PFSK-1 (cell line): ENCODE measurements around the gene DLL3.

ENCODE experiments used
- FOXP2 ChIP-seq: optimal IDR thresholded peaks from 2 replicates; pipeline ENCODE3; 2011; ENCODE audit warnings: borderline replicate concordance, control low read depth, inconsistent platforms; ENCODE audit not compliant: insufficient read depth; ENCODE audit errors: extremely low read length, extremely low read depth
- POLR2AphosphoS5 ChIP-seq: IDR thresholded peaks from 2 replicates; pipeline ENCODE4 v1.6.1; 2012; ENCODE audit warnings: low read depth, mild to moderate bottlenecking, control low read depth, low read length, moderate library complexity
- REST ChIP-seq, 2 experiments: IDR thresholded peaks; 2 replicates each; pipeline versions ENCODE4 v1.6.1 to v1.8.0; 2011 to 2012; ENCODE audit warnings: low read depth in 2 of 2, low read length in 2 of 2, control low read depth in 1 of 2, inconsistent platforms in 1 of 2, mild to moderate bottlenecking in 1 of 2, moderate library complexity in 1 of 2; ENCODE audit not compliant: insufficient read depth in 1 of 2
- SIN3A ChIP-seq: IDR thresholded peaks from 2 replicates; pipeline ENCODE4 v1.6.1; 2012; ENCODE audit warnings: mild to moderate bottlenecking, low read length, moderate library complexity, borderline replicate concordance; ENCODE audit not compliant: insufficient read depth
- TAF1 ChIP-seq: IDR thresholded peaks from 2 replicates; pipeline ENCODE4 v1.6.1; 2012; ENCODE audit warnings: low read length, control low read depth, borderline replicate concordance; ENCODE audit not compliant: insufficient read depth

Gene DLL3

GRCh38 chr19:39473443-39473960, 25.2 kb upstream of the DLL3 start:
- TF ChIP-seq FOXP2 (no peak), REST (IDR thresholded peaks at IDR 0.05; ENCODE audit: insufficient read depth in 1 of 2, low read depth in 2 of 2, low read length in 2 of 2) (no peak), TAF1 (no peak), SIN3A (no peak), POLR2AphosphoS5 (no peak)

DNA sequence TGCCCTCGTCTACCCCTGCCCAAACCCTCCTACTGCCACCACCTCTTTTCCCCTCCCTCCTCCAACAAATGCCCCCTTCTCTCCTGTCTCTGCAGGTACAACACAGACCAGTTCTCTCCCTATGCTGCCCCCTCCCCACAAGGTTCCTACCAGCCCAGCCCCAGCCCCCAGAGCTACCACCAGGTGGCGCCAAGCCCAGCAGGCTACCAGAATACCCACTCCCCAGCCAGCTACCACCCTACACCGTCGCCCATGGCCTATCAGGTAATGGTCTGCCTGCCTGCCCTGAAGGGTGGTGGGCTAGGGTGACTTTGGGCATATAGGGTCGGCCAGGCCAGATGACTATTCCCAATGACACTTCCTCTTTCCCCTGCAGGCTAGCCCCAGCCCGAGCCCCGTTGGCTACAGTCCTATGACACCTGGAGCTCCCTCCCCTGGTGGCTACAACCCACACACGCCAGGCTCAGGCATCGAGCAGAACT, 24.6 kb upstream of the DLL3 start:
- TF ChIP-seq FOXP2 (no peak), TAF1 (no peak), SIN3A (no peak), REST (IDR thresholded peaks at IDR 0.05; ENCODE audit: insufficient read depth in 1 of 2, low read depth in 2 of 2, low read length in 2 of 2) (no peak), POLR2AphosphoS5 (no peak)

- TF ChIP-seq POLR2AphosphoS5, result no peak
- TF ChIP-seq TAF1, result no peak
- TF ChIP-seq REST (IDR thresholded peaks at IDR 0.05; ENCODE audit: insufficient read depth in 1 of 2, low read depth in 2 of 2, low read length in 2 of 2), result no peak
- no peak for TF ChIP-seq FOXP2
- no peak for TF ChIP-seq SIN3A
Observed at GRCh38 chr19:39475748-39476147, 23.0 kb upstream of the DLL3 start.

DNA sequence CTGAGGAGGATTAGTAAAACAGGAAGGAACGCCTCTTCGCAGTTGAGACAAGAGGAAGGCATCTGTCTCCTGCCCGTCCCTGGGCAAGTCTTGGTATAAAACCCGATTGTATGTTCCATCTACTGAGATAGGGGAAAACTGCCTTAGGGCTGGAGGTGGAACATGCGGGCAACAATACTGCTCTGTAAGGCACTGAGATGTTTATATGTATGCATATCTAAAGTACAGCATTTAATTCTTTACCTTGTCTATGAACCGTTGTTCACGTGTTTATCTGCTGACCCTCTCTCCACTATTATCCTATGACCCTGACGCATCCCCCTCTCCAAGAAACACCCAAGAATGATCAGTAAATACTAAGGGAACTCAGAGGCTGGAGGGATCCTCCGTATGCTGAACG, 18.8 kb upstream of the DLL3 start:
- no peak for TF ChIP-seq FOXP2
- no peak for TF ChIP-seq POLR2AphosphoS5
- no peak for TF ChIP-seq TAF1
- TF ChIP-seq SIN3A, result no peak
- no peak for TF ChIP-seq REST (IDR thresholded peaks at IDR 0.05; ENCODE audit: insufficient read depth in 1 of 2, low read depth in 2 of 2, low read length in 2 of 2)
